NCI-H2029 (cell line): ENCODE data around the gene SLC25A17.
"Not testable (repeated sequence)": the region's sequence is repeated elsewhere in the genome, so short reads cannot be mapped to it uniquely, and the experiment has no call there.

Experiments used
- DNase-seq: peaks from one replicate; lab custom pipeline; 2025; lab: John Stamatoyannopoulos, UW

The SLC25A17 gene

DNA sequence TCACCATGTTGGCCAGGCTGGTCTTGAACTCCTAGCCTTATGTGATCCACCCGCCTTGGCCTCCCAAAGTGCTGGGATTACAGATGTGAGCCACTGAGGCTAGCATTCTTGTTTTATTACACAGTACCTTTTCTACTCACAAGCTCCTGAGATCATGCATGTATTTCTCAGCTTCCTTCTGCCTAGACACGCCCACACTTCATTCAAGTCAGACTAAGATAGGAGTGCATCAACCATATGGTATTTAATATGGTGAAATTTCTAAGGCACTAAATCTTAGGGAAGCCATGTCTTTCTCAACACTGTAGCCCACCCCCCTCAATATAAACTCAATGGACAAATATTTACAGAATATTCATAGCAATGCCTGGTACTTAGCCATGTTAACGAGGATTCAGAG, 62.1 kb downstream of the SLC25A17 start:
- DNase-seq: no peak

DNA sequence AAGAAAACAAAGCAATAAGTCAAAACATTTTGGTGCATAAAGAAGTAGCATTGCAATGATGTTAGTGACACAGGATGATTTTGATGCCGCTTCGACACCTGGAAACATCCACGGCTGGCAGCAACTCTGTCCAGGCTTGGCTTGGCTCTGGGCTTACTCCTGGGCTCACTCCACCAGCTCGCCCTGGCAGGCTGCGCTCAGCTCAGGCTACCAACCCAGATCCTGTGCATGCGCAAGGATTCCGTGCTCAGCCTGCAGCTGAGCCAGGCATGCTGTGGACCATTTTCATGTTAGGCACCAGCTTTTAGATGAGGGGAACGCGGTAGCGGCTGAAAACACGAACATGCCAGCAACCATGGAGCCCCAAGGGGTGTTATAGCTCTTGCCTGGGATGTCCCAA, 66.0 kb downstream of the SLC25A17 start:
- DNase-seq: no peak

DNA sequence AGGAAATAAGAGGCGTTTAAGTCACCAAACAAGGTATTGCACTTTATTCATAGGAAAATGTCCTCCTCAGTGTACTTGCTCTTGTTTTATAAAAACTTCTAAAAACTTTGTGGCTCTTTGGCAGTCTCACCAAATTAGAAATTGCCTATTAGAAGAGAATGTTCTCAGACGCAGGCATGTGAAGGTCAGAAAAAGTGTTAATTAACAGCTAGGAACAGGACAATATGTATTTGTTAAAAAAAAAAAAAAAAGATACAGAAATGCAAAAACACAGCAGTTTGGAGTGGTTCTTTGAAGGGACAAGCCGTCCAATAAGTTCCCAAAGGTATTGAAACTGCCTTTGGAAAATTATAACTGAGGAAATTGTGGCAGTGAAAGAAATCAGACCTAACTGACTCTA, 67.9 kb downstream of the SLC25A17 start:
- no peak for DNase-seq

DNA sequence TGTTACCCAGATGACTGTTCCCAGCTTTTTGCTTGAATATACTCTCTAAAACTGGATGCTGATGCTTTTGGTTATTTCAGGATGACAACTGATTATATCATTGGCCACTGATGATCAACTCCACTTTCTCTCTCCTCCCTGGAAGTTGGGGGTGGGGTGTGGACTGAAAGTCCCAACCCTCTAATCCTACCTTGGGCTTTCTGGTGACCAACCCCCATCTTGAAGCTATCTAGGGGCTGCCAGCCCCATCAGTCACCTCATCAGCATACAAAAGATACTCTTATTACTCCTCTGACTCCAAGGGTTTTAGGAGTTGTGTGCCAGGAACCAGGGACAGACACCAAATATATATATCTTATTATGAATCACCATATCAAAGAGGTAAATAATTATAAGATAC, 69.3 kb downstream of the SLC25A17 start:
- no peak for DNase-seq

DNA sequence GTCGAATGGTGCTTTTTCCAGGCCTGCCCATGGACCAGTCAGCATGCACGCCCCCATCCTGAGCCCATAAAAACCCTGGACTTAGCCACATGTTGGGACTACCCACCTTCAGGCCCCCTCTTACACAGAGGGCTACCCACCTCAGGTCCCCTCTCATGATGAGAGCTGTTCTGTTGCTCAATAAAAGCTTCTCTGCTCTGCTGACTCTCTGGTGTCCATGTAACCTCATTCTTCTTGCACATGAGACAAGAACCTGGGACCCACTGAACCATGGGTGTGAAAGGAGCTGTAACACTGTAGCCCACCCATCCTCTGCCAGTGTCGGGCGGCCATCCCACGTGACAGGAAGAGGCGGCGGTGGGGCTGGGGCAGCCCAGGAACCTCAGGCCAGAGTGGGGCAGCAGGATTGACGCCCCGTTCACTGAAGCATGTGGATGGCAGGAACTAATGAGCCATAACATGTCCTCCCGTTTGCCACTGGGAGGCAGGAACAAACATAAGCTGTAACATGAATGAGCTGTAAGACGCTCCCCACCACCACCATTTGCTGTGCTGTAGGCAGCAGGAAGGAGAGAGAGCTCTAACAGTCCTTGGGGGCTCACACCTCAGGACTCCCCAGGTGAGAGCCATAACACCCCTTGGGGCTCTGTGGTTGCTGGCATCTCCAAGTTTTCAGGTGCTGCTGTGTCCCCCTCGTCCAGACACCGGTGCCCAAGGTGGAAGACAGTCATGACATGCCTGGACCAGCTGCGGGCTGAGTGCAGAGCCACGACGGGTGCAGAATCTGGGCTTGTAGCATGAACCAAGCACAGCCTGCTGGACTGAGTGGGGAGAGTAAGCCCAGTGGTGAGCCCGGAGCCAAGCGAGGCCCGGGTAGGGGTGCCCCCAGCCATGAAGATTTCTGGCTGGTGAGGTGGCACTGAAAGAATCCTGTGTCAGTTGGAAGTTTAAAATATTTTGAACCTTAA, 70.5 kb downstream of the SLC25A17 start:
- DNase-seq: no peak

DNA sequence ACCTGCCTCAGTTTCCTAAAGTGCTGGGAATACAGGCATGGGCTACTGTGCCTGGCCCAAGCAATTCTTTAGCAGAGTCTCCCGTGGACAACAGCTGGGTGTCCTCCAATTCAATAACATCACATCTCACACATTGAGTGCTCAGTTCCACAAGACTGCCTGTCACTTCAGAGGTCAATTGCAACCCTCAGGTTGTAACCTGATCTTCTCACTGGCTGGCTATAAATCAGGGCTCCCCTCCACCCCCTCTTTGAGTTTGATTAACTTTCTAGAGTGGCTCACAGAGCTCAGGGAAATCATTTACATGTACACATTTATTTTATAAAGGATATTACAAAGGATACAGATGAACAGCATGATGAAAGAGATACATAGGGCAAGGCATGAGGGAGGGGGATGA, 71.8 kb downstream of the SLC25A17 start:
- DNase-seq: no peak

DNA sequence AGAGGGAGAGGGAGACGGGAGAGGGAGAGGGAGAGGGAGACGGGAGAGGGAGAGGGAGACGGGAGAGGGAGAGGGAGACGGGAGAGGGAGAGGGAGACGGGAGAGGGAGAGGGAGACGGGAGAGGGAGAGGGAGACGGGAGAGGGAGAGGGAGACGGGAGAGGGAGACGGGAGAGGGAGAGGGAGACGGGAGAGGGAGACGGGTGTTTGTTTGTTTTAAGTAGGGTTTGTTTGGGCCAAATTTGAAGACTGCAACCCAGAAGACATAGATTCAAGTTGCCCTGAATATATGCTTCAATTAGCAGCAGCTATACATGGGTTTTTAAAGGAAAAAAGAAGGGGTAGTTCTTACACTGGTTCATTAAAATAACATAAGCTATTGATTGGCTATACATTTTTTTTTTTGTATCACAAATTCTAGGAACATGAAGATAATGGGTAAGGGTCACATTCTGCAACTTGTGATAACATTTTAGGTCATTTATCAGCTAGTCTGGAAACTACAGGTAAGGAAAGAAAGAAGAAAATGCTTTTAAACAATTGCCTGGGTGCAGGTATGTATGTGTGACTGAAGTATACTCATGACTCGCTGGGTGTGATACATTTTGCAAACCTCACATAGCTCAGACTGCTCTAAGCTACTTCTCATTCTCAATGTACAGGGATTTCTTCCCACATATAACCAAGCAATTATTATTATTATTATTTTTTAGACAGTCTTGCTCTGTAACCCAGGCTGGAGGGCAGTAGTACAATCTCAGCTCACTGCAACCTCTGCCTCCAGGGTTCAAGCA, 72.5 kb downstream of the SLC25A17 start:
- DNase-seq: no peak

DNA sequence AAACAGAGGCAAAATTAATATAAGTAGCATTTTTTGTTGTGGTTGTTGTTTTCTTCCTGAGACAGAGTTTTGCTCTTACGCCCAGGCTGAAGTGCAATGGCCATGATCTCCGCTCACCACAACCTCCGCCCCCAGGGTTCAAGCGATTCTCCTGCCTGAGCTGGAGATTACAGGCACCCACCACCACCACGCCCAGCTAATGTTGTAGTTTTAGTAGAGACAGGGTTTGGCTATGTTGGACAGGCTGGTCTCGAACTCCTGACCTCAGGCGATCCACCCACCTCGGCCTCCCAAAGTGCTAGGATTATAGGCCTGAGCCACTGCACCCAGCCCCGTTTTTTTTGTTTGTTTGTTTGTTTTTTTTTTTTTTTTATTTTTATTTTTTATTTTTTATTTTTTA, 75.4 kb downstream of the SLC25A17 start:
- DNase-seq: no peak

DNA sequence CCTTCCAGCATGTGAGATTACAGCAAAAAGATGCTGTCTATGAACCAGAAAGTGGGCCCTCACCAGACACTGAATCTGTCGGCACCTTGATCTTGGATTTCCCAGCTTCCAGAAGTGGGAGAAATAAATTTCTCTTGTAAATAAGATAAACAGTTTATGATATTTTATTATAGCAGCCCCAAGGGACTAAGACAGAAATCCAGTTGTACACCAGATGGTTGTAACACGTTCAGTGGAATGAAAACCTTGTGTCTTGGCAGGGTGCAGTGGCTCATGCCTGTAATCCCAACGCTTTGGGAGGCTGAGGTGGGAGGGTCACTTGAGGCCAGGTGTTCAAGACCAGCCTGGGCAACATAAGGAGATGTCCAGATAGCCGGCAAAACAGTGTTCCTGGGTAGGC, 78.0 kb downstream of the SLC25A17 start:
- DNase-seq: no peak

DNA sequence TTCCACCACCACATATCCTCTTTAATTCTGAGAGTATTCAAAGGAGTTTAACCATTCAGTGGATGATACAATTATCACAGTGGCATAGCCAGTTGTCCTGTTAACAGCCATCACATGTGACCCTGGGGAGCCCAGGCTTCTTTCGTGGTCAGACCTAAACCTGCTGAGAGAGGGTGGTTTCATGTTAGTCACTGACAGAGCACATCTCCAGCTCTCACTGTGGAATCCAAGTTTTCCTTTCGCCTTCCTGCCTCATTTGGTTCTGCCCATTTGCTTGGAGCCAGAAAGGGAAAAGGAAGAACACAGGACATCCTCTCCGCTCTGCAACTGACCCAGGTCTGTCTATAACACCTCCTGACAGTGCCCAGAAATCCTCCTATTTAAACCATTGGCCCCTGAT, 79.4 kb downstream of the SLC25A17 start:
- no peak for DNase-seq

DNA sequence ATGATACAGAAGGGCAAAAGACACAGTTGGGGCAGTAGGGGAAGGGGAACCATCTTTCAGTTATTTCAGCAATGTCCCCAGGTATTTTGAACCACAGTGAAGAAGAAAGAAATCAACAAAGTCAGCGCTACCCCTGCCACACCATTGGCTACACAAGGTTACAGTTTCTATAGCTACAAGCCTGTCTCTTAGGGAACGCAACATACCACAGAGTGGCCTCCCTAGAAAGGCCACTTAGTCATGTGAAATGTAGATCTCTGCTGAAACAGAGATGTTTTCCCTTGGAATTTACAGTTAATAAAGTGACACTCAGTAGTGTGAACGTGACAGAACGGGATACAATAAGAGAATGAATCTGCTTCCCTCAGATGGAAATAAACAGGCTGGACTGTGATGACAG, 85.2 kb downstream of the SLC25A17 start:
- no peak for DNase-seq

DNA sequence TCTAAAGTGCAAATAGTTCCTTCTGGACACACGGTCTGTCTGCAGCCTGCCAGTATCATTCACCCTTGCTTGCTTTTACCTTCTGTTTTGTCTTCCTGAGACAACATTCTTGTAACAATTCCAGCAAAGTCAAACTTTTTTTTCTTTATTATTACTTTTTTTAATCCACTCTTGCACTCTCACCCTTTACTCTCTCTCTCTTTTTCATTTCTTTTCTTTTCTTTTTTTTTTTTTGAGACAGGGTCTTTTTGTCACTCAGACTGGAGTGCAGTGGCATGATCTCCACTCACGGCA, 86.2 kb downstream of the SLC25A17 start:
- DNase-seq: no peak

DNA sequence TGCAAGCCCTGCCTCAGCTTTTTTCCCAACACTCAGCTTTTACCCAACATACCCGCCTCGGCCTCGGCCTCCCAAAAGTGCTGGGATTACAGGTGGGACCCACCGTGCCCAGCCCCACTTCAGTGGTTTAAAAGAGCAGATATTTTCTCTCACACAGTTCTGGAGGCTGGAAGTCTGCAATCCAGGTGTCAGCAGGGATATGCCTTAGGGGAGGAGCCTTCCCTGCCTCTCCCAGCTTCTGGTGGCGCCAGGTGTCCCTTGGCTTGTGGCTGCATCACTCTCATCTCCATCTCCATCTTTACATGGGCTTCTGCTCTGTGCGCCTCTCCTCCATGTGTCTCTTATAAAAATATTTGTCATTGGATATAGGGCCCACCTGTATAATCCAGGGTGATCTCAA, 89.9 kb downstream of the SLC25A17 start:
- no peak for DNase-seq

DNA sequence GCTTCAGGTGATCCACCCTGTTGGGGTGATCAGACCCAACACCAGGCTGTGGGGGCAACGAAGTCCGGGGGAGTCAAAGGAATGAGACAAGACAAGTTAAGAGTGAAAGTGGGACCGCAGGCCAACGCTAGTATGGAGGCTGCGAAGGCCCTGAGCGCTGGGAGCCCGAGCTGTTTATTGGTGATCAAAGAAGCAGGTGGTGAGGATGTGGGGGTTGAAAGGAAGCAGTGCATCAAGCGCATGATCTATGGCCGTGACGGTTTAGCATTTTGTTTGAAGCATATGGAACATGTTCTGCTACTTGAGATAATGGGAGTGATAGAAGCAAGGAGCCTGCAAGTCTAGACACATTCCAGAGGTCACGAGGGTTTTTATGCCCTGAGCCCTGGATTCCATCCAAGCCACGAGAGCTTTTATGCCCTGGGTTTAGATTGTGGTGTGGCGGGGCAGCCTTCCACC, 90.4 kb downstream of the SLC25A17 start:
- DNase-seq: peak; percentile 43

DNA sequence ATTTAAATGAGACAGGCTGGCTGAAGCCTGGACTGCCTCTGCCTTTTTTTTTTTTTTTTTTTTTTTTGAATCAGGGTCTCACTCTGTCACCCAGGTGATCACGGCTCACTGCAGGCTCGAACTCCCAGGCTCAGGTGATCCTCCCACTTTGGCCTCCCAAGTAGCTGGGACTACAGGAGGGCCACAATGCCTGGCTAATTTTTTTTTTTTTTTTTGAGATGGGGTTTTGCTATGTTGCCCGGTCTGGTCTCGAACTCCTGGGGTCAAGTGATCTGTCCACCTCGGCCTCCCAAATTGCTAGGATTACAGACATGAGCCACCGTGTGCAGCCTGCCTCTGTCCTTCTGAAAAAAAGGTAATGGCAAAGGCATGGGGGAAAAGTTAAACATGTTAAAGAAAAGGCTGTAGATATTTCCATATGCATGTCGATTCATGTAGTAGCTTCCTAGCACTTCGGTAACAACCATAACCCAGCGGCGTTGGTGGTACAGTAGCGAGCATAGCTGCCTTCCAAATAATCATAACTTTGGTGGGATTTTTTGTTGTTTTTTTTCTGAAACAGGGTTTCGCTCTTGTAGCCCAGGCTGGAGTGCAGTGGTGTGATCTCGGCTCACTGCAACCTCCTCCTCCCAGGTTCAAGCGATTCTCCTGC, 91.1 kb downstream of the SLC25A17 start:
- DNase-seq: no peak

DNA sequence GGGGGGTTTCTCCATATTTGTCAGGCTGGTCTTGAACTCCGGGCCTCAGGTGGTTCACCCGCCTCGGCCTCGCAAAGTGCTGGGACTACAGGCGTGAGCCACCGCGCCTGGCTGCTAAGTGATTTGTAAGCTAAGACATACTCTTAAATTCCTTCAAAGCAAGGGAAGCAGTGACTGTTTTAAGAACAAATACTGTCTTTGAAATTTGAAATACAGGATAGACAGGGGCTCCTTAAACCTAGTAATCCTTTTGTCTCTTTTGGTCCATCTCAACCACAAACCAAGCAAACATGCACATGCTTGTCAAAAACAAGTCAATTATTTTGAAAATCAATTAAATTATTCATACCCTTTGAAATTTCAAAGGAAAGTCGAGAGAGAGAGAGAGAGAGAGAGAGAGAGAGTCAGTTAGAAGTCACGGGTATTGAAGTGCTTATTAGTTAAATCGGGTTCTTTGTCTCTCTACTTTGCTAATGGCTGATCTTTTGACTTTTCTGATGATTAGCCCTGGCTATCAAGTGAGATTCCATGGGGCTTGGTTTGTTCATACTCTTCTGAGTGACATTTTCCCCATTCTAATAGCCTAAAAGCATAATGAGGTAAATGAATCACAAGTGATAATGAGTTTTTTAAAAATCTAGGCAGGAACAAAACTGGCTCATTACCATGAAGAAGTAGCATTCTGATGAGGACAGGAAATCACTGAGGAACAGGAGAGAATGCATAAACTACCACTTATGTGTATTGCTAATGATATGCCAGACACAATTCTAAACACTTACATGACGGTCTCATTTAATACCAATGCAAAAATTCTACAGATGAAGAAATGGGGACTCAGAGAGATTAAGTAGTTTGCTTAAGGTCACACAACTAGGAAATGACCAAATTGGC, 91.8 kb downstream of the SLC25A17 start:
- no peak for DNase-seq

DNA sequence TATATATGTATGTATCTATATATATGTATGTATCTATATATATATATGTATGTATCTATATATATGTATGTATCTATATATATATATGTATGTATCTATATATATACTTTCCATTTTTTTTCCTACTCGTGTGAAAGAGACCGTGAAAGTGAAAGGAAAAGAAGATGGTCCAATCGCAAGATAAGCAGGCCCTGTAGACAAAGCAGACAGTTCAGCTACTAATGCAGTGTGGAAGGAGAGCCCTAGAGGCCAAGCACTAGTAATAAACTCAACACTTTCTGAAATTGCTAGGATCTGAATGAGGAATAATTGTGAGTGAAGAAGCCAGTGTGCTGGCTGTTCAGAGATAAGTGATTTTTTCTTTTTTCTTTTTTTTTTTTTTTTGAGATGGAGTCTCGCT, 92.6 kb downstream of the SLC25A17 start:
- no peak for DNase-seq

DNA sequence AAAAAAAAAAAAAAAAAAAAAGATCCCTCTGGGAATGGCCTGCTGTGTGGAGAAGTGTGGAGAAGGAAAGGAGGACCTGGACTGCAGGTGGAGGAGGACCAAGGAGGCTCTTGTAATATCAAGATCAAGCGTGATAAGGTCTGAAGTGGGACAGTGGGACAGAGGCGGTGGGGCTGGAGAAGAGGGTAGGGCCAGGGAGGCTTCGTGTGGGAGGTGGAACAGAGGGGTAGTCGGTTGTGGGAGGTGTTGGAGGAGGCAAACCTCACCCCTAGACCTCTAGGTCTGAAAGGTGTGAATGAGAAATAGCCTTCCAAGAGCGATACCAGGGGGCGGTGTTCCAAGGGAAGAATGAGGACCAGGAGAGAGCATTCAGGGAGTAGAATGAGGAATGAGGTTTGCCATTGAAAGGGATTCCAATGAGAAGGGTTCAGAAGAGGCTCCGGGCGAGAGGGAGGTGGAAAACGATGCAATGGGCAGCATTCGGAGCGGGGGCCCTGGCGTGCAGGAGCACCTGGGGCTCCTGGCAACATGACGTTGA, 95.7 kb downstream of the SLC25A17 start:
- DNase-seq: no peak

DNA sequence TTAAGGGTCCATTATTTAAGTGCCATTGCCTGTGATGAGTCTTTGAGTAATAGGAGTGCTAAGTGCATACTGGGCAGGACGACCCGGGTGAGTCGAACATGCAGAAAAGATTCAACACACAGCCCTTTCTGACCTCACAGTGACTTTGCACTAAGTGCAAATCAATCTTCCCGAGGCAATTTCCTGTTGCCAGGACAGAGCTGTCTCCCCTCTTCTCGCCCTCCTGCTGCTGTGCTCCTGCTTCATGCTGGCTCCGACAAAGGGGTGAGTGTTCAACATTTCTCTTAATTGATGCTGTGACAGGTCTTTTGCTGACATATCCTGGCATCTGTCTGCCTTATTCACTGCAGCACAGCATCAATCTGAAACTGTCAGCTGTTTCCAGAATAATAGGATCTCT, 97.9 kb downstream of the SLC25A17 start:
- no peak for DNase-seq

DNA sequence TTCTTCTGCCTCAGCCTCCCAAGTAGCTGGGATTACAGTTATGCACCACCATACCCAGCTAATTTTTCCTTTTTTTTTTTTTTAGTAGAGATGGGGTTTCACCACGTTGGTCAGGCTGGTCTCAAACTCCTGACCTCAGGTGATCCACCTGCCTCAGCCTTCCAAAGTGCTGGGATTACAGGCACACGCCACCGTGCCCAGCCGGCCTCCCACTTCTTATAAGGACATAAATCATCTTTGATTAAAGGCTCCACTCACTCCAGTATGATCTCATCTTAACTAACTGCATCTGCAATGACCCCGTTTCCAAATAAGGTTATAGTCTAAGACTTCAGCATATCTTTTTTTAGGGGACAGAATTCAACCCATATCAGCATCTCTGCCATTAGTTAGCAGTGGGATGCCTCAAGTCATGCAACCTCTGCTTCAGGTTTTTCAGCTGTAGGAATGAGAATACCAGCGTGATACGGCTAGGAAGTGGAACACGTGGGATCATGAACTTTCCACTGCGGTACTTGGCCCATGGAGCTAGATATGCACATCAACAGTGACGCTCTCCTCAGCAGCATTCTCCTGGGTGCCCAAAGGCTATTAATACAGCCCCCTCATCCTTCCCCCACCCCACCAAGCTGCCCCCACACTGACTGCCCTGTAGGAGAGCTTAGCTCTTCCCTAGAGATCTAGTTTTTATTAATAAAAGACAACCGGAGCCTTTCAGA, 98.4 kb downstream of the SLC25A17 start:
- DNase-seq: no peak

DNA sequence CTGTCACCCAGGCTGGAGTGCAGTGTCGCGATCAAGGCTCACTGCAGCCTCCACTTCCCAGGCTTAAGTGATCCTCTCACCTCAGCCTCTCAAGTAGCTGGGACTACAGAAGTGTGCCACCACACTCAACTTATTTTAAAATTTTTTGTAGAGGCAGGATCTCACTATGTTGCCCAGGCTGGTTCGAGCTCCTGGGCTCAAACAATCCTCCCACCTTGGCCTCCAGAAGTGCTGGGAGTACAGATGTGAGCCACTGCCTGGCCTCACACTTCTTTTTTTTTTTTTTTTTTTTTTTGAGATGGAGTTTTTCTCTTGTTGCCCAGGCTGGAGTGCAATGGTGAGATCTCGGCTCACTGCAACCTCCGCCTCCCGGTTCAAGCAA, 99.0 kb downstream of the SLC25A17 start:
- not testable (repeated sequence) for DNase-seq
